Fibroblast of peridontal ligament (primary cell): ENCODE results near the gene TRMO.

Experiments
- DNase-seq: peaks from one replicate; pipeline ENCODE4 v3.0.0-alpha.2; 2010; ENCODE audit errors: extremely low read depth

Gene TRMO

DNA sequence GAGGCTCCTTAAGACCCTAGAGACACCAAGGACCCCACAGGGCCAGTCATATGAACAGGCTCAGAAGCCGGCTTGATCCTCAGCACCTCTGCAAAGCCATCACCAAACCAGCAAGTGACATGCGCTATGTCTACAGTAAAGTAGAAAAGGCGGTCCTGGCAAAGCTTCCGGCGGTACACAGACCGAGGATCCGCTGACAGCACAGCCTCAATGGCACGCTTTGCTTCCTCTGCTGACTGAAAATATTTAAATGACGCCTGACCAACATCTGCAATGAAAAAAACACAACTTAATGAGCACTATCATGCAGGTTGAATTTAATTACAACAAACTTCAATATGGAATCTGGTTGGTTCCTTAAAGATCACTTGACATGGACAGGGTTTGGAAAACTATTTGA, 17.6 kb downstream of the TRMO start:
- DNase-seq = no peak

DNA sequence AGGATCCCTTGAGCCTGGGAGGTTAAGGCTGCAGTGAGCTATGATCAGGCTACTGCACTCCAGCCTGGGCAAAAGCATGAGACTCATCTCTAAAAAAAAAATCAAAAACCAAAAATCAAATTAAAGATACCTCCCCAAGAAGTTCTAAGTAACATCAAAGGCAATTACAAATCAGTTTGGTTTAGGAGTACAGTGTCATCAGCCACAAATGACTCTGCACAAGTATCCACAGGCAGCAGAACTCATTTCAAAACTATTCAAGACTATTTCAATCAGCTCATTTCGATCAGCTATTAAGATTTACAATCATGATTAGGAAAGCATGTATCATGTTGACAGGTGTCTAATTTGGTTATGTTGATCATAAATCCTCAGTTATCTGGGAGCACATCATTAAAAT, 19.1 kb downstream of the TRMO start:
- DNase-seq = no peak

DNA sequence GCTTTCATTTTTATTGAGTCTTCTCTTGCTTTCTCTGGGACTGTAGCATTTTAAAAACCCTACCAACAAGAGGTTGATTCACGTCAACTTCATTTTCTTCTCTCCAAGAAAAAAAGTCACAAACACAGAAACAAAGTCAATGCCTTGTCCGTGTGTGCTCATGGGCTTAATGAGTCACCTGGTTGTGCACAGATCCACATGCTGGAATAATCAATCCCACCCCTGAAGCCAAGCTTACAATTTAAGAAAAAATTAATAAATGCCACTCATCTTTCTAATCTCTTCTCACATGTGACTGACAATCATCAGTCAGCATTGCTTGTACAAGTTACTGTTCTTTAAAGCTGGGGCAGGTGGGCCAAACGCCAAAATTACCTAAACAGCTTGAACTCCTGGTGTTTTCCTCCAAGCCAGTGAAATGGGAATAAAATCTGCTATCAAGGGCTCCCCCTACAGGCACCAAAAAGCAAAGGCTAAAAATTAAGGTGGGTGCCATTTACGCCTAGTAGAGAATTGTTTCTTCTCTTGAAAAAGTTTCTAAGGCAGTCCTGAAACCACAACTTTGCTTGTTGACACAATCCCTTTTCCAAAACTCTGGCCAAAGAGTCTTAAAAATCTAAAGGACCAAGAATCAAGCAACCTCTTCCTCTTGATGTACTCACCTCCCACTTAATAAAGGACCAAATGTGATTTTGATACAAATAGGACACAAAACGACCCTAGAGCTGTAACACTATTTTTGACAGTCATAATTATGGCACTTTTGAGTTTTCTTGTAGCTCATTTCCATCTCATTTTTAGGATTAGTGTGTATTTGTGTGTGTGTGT, 21.3 kb downstream of the TRMO start:
- DNase-seq = peak; percentile 64

DNA sequence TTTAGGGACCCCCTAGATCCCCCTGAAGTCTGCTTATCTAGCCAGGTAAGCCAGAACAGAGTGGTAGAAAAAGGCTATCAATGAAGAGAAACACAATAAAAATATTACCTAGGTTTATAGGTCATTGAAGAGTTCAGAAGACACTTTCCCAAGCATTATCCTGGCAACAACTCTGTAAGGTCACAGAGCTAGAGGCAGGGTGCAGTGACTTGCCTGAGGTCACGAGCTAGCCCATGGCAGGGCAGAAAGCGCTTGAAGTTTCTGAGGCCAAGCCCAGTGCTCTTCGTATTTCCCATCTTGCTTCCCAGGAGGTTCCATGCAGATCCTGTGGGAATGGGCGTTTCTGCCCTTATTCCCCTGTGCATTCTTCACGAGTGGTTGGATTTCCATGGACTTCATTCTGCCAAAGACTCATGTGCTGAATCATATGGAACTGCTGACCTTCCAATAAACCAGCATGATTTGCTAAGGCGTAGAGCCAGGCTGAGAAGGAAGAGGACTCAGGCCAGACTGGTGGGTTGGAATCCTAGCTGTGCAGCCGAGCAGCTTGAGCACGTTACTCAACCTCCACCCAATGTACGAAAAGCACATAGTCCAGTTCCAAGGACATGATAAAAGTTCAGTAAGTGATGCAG, 22.1 kb downstream of the TRMO start:
- peak; percentile 88 for DNase-seq

DNA sequence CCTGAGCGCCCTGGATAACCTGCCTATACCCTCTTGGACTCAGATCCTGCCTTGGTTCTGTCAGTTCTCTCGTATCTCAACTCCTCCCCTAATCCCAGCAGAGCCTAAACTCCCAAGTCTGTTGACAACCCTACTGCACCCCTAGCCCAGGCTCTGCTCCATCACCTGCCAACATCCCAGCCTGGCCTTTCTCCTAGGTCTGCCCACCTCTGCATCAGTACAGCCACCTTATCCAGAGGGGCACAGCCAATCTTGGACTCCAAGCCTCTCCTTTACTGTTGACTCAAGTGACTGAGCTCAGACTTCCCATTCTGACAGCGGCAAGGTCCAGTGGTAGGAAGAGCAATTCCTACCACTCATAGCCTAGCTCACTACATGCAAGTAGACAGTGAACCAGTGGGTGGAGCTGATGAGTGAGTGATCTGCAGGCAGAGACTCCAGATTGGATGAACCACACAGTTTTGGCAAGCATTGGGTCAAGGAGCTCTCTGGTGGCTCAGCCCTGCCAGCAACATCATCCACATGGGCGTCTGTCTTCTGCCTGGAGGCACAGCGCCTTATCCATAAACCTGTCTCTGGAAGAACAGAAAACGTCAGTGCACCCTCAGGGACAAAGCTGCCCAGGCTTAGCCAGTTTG, 26.5 kb downstream of the TRMO start:
- no peak for DNase-seq

DNA sequence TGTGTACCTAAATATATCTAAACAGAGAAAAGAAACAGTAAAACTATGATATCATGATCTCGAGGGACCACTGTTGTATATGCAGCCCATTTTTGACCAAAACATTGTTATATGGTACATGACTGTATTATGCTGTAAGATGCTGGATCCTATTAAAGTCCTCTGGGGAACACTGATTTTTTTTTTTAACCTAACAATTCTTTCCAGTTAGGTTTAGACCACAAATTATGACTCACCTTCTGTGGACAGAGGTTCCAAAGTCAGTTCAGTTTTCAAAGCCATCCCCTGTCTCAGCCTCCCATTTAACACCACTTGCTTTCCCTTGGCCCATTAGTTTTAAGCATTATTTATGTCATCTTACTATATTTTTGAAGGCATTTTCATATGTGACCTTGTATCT, 27.1 kb downstream of the TRMO start:
- no peak for DNase-seq

DNA sequence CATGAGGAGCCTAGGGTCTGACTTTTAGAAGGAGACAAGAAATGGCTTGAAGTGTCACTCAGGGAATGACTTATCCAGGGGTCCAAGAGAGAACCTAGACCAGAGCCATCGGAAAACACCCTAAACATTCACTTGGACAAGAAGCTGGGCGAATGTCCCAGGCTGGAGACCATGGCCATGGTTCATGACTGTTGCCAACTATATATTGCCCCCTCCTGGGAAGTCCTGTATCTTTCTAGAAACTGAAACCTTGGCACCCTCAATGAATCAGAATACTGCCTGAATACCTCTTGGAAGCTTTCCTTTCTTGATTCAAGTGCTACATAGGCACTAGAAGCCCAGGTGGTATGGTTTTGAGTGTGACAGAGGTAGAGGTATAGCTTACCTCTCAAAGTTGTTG, 29.9 kb downstream of the TRMO start:
- DNase-seq = no peak

DNA sequence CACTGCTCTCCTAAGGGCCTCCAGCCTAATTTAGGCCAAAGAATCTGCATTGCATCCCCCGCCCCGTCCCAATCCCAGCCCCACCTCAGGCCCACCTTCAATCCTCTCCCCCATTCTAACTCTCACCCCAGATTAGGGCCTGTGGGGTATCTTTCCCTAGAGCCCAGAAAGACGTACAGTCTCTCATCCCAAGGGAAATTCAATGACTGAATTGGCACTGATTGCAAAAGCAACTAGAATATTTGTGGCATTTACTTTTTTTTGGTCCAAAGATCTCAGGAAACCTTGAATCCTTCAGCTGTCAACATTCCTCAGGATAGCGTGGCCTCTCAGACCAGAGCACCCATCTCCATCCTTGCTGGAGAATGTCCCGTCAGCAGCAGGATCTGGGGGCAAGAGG, 30.6 kb downstream of the TRMO start:
- DNase-seq = peak; percentile 29

DNA sequence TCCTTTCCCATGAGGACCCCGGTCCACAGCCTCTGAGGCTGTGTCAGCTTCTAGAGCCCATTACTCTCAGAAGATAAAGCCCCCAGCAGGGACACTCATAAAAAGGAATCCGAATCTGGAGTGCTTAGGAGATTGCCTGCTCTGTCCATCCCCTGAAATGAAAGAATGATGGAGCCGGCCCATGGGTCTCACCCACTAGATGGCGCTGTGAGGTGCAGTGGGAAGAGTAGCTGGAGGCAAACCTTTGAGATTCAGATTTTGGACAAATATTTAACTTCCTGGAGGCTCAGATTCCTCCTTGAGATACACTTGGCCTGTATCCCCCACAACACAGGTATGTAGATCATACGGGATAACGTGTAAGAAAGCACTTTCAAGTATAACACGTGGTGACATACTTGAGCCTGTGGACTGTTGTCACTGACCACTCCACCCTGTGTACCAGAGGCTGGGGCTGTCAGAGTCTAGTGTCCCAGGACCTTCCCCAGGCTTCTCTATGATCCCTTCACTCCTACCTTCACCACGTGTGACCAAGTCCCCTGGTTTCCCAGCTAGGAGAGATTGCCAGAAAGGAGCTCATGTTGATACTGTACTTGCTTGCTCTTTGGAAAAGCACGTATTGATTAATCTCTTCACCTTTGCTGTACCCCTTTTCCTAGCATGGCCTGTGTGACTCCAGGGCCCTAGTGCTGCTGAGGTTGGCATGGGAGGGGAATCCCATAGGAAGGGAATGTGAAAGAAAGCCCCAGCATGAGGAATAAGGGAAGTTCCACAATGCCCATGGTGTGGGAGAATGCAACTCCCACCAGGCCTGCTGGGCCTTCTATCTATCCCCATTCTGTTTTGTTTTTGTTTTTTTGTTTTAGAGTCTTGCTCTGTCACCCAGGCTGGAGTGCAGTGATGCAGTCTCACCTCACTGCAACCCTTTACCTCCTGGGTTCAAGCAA, 32.1 kb downstream of the TRMO start:
- DNase-seq = peak; percentile 9

DNA sequence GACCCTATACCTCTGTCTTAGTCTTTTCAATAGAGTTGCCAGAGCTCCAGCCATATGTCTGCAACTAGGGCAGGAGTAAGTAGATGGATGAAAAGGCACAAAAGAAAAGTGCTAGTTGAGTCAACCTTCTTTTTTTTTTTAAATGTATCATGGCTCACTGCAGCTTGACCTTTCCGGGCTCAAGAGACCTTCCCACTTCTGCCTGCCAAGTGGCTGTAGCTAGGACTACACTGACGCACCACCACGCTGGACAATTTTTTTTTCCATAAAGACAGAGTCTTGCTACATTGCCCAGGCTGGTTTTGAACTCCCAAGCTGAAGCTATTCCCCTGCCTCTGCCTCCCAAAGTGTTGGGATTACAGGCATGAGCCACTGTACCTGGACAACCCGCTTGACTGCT, 42.0 kb downstream of the TRMO start:
- DNase-seq = peak; percentile 26

DNA sequence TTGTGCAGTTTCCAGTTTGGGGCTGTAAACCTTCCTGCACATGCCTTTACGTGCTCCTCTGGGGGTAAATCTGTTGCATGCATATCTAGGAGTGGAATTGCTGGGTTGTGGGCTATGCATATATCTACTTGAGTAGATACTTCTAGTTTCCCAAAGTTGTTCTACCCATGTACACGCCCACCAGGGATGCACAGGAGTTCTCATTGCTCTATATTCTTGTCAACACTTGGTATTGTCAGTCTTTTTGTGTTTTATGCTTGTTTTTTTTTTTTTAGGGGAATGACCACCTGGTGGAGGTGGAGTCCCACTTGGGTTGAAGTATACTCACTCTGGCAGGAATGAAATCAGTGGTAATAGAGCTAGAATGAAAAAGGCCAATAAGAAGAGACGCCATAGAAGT, 46.2 kb downstream of the TRMO start:
- DNase-seq = no peak

DNA sequence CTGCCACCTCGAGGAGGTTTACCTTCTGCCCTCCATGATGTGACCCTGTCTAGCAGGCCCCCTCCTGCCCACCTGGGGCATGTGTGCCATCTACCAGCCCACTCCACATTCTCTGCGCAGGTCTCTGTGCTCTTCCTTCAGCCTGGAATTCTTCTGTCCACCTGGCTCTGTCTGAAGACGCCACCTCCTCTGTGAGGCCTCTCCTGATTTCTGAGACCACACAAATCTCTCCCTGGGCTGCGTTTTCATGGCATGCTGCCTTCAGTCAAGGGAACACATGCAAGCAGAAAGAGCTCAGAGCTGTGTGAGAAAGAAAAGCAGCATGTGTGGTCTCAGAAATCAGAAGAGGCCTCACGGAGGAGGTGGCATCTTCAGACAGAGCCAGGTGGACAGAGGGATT, 47.2 kb downstream of the TRMO start:
- no peak for DNase-seq

DNA sequence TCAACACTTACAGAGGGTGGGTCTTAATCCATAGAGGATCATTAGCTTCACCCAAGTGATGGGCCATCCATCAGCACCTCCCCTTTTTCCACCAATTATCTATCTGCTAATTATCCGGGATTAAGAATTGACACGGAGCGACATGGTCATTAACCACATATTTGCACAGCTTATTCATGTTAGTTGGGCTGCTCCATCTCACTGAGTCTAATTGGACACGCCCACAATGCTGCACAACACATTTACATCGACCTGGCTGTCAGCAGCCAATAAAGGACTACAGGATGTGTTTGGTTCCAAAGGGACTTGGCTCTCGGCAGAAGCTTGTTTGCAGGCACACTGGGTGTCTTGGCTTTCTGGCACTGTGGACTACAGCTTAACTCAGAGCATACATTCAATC, 47.7 kb downstream of the TRMO start:
- no peak for DNase-seq

DNA sequence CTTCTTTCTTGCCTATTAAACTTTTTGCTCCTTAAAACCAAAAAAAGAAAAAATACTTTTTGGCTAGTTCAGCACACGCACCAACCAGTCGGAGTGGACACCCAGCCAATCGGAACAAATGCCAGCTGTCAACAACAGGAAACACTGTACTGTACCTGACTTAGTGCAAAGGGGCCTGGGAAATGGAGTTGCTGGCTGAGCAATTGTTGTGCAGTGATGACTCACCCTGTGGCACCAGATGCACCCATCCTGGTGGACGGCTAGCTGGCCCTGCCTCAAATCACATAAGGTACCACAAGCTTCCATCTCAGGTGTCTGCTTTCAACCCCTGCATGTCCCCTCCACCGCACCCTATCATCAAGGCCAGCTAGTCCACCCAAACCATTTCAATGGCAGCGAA, 48.4 kb downstream of the TRMO start:
- DNase-seq = no peak

DNA sequence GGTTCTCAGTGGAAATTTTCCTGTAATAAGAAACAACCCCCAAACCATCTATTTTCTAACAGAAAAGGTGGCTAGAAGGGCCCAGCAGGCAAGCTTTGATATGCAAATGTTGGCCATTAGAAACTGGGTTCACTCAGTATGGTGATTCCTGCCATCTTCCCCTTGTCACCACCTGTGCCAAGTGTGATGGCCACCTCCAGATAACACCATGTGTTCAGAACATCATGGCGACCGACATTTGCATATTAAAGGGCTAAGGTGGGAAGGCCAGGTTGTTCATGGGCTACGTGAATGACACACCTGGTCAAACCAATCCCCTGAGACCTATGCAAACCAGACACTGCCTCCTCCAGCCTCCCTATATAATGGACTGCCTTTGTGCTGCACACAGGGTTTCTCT, 48.9 kb downstream of the TRMO start:
- no peak for DNase-seq

DNA sequence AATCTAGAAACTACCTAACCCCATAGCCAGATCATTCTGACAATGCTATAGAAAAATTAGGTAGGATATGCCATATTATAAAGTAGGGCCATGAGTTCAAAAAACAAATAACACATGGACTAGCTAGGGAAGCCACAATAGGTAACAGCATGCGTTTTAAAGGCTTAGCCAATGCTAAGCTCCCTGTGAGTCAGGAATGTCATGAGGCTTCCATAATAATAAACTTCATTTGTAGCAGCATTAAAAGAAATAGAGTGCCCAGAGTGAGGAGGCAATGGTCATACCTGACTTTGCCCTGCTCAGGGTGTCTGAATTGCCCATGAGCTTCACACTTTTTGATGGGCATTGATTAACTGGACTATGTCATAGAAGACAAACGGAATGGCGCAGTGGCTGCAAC, 53.4 kb downstream of the TRMO start:
- DNase-seq = no peak

DNA sequence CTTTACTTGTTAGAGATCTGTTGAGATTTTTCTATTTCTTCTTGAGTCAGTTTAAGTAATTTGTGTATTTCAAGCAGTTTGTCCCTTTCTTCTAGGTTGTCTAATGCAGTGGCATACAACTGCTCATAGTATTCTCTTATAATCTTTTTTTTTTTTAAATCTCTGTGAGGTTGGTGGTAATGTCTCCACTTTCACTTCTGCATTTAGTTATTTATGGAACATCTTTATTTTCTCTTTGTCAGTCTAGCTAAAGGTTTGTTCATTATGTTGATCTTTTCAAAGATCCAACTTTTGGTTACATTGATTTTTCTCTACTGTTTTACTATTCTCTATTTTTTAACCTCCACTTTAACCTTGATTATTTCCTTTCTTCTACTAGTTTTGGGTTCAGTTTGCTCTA, 55.5 kb downstream of the TRMO start:
- DNase-seq = no peak

DNA sequence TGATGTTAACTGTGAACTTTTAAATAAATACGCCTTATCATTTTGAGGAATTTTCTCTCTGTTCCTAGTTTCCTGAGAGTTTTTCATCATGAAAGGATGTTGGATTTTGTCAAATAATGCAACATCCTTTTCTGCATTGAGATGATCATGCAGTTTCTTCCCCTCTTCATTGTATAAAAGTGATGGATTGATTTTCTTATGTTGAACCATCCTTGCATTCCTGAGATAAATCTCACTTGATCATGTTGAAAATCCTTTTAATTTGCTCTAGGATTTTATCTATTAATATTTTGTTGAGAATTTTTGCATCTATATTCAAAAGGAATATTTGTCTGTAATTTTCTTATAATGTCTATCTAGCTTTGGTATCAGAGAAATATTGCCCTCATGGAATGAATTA, 56.0 kb downstream of the TRMO start:
- DNase-seq = no peak

DNA sequence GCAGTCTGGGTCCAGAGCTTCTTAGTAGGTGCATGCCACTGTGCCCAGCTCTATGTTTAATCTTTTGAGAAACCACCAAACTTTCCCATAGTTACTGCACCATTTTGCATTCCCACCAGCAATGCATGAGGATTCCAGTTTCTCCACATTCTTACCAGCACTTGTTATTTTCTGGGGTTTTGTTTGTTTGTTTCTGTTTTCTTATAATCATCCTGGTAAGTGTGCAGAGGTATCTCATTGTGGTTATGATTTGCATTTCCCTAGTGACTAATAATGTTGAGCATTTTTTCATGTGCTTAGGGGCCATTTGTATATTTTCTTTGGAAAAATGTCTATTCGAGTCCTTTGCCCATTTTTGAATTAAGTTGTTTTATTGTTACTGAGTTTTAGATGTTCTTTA, 57.9 kb downstream of the TRMO start:
- no peak for DNase-seq

DNA sequence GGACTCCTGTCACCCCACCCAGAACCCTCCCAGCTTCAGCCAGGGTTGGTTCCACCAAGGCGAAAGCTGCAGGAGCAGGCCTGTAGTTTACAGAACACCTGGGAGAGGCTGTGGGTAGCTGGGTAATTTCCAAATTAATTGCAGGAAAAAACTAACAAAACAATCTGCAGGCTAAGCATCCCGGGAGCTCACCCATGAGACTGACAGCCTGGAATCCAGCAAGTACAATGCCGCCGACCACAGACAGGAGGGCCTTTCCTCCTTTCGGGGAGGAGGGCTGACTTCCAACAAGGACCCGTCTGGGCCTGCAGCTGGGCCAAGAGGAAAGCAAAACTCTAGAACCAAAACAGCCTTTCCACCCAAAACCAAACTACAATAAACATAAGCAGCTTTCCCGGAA, 59.0 kb downstream of the TRMO start:
- no peak for DNase-seq

DNA sequence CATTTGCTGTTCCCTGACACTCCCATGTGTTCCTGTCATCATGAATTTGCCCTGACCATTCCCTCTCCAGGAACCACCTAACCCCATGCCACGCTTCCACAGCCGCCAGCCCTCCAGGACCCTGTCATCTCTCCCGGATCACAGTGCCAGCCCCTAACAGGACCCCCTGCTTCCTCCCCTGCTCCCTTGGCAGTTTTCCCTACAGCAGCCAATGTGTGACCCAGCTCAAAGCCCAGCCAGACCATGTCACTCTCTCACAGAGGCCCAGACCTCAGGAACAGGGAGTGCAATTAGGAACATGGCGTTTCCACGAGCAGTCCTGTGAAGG, 61.2 kb downstream of the TRMO start:
- no peak for DNase-seq

DNA sequence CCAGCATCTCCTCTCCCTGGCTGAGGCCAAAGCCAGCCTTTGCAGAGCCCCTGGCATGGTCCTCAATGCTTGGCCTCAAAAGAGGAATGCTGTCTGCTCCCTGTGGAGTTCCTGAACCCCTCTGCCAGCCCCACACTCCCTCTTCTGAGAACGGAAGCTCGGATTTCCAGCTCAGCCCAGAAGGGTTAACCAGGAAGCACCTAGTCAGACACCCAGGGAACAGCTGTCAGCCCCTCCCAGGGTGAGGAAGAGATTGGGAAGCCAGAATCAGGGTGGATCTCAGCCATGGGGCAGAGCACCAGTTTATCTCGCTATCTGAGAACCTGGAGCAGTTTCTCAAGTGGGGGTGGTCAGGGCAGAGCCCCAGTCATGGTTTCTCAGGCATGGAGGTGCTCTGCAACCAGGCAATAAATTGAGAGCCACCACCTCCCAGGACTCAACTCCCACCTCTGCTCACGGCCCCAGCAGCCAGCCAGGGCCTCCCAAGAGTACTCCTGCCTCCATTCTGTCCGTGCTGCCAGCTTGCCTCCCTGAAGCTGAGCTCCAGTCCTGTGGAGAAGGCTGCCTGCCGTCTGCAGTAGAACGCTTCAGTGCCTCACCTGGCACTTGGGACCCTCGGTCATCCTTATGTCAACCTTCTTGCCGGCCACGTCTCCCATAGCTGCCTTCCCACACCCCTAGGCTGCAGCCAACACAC, 61.7 kb downstream of the TRMO start:
- DNase-seq = no peak
